ENCODE results near the gene COQ9. TPM values are rescaled to one million over a fixed set of nuclear protein-coding genes. Genes with fewer than 3 reads are reported as not detected.
A peak's percentile ranks its signal among the peaks of the same experiment; 100 is the strongest.

Gene COQ9
- total RNA-seq, 8 experiments from 2014 or later, result 39.9 to 114 (median 54.3) TPM

DNA sequence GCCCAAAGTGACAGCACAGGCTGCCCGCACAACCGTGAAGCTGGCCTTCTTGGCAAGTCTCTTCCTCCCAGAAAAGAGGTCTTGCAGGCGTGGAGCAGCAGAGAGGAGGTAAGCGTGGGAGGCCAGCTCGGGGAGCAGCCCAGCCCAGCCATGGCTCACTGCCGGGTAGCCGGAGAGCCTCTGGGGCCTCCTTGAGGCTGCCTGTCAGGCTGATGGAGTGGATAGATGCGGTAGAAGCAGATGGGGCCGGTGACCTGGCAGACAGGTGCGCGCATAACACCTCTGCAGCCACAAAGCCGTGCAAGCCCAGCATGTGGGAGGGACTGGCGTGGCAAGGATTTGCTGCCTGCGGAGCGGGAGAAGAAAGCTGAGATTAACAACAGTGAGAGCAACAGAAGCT is 56.1 kb downstream of the COQ9 start:
- 43 to 100% (median 54%) methylated on average over 1 to 5 of the region's 15 CpGs; no CpG with 5 or more reads in 2 of the 10 experiments for WGBS, 10 experiments
- Histone ChIP-seq H3K4me1 (replicated peaks in 1 of 2) (peaks cover 28 to 29% of the 10 kb centered on the region in 2 donors), H3K27ac (no peak overlapping the region), H3K4me3 (no peak overlapping the region)
- ATAC-seq (replicated peaks in 6 of 8), result peak in 6 of 8 experiments; percentile 17 to 76 (median 50)
- in situ Hi-C loops (cut with MboI; ENCODE audit: low pct_unique_long_range_greater_than_20kb in 2 of 9, low sequenced_read_pairs in 9 of 9, unreplicated experiment in 9 of 9), result loop anchor here in 2 of 9 experiments (25.0 kb wide), 1 partner anchor 191 kb away; no protein-coding TSS in a partner anchor

DNA sequence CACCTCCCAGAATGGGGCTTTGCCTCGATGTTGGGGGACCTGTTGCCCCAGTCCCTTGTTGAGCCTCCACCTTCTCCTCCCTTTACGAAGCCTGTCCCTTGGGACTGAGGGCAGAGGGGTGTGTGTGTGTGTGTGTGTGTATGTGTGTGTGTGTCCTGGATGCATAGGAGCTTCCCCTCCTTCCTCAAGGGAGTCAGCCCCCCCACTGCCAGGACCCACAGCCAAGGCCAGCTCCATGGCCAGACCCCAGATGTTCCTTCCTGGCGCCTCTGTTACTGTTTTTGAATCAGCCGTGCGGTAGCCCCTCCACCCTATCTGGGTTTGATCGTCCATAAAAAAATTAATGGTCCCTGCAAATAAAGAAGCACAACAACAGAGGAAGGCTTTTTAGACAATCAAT is 56.7 kb downstream of the COQ9 start:
- peak in 1 of 8 experiments; percentile 1 for ATAC-seq (replicated peaks in 6 of 8)
- no peak overlapping the region for H3K4me3 ChIP-seq
- H3K27ac ChIP-seq, result no peak overlapping the region
- peaks cover 29 to 30% of the 10 kb centered on the region in 2 donors for H3K4me1 ChIP-seq (replicated peaks in 1 of 2)
- in situ Hi-C loops (cut with MboI; ENCODE audit: low pct_unique_long_range_greater_than_20kb in 2 of 9, low sequenced_read_pairs in 9 of 9, unreplicated experiment in 9 of 9), result loop anchor here in 2 of 9 experiments (25.0 kb wide), 1 partner anchor 192 kb away; no protein-coding TSS in a partner anchor
- WGBS, 10 experiments, result 43 to 87% (median 66%) methylated on average over 1 to 4 of the region's 6 CpGs; no CpG with 5 or more reads in 4 of the 10 experiments

DNA sequence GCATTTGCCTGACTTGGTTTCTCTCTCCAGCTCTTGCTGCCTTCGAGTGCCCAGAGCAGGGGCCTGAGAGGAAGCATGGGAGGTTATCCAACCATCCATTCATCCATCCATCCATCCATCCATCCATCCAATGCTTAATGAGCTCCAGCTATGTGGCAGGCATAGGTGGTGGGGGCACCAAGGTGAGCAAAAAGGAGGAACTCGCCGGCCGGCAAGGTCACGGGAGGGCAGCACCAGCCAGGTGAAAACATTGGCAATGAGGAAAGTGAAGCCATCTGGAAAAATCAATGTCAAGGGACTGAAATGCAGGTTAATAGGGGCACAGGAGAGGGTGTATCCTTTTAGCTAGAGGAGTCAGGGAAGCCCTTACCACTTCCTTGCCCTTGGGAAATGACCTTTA is 57.2 kb downstream of the COQ9 start:
- in situ Hi-C loops (cut with MboI; ENCODE audit: low pct_unique_long_range_greater_than_20kb in 2 of 9, low sequenced_read_pairs in 9 of 9, unreplicated experiment in 9 of 9), result loop anchor here in 2 of 9 experiments (25.0 kb wide), 1 partner anchor 192 kb away; no protein-coding TSS in a partner anchor
- no peak overlapping the region for H3K27ac ChIP-seq
- no peak overlapping the region for H3K4me3 ChIP-seq
- WGBS, 10 experiments, result 57 to 93% (median 80%) methylated on average over 1 to 5 of the region's 5 CpGs; no CpG with 5 or more reads in 3 of the 10 experiments
- H3K4me1 ChIP-seq (replicated peaks in 1 of 2), result peaks cover 28 to 29% of the 10 kb centered on the region in 2 donors
- no peak for ATAC-seq (replicated peaks in 6 of 8)

DNA sequence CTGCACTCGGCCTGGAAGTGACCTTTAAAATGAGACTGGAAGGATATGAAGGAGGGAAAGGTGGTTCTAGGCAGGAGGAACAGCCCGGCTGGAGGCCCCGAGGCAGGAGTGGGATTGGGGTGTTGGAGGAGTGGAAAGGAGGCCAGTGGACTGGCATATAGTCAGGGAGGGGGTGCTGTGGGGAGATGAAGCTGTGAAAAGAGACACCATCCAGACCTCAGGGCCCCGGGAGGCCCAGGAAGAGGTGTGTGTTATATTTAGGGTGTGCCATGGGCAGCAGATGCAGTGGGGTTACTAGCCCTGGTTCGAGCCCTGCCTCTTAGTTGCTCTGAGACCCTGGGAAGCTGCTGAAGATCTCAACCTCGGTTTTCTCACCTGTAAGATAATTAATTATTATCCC is 57.9 kb downstream of the COQ9 start:
- H3K4me3 ChIP-seq, result no peak overlapping the region
- H3K27ac ChIP-seq, result no peak overlapping the region
- in situ Hi-C loops (cut with MboI; ENCODE audit: low pct_unique_long_range_greater_than_20kb in 2 of 9, low sequenced_read_pairs in 9 of 9, unreplicated experiment in 9 of 9), result loop anchor here in 2 of 9 experiments (25.0 kb wide), 1 partner anchor 193 kb away; no protein-coding TSS in a partner anchor
- H3K4me1 ChIP-seq (replicated peaks in 1 of 2), result peaks cover 28 to 29% of the 10 kb centered on the region in 2 donors
- ATAC-seq (replicated peaks in 6 of 8), result no peak
- 48 to 100% (median 81%) methylated on average over 1 to 6 of the region's 6 CpGs; no CpG with 5 or more reads in 5 of the 10 experiments for whole genome bisulfite sequencing, 10 experiments

DNA sequence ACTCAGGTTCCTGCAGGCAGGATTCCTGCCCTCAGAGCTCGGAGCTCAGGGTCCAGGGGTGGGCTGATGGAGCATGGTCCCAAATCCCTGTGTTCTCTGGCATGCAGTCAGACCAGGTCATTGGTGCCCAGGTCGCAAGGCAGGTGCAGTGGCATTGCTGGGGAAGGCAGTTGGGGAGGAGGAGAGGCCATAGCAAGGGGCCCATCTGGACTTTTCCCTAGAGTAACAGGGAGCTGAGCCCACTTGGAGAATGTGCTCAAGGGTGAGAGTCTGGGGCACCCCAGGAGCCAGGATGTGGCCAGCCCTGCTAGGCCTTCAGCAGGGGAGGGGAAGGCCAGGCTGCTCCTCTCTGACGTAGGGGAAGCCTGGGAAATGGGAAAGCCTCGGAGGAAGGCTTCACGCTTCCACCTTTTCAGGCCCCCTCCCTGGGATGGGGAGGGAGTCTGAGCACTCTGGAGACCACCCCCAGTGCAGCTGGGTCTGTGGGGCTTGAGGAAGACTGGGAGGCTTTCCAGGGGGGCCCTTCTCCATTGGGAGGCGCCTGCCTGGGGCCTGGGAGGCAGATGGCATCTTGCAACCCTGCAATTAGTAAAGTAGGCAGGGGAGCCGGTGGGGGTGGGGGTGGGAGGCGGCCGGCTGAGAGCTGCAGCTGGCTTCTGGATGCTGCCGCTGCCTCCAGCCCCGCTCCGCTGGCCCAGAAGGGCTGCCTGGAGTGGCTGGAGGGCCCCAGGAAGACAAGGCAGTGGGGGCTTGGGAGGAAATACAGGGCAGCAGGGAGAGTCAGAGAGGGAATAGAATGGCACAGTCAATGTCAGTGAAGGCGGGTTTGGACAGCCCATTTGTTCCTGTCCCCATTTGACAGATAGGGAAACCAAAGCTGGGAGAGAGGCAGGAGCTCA is 60.1 kb downstream of the COQ9 start:
- peak in 5 of 8 experiments; percentile 49 to 72 (median 63) for ATAC-seq (replicated peaks in 6 of 8)
- no peak overlapping the region for H3K27ac ChIP-seq
- no peak overlapping the region for H3K4me3 ChIP-seq
- in situ Hi-C loops (cut with MboI; ENCODE audit: low pct_unique_long_range_greater_than_20kb in 2 of 9, low sequenced_read_pairs in 9 of 9, unreplicated experiment in 9 of 9), result loop anchor here in 2 of 9 experiments (25.0 kb wide), 1 partner anchor 195 kb away; no protein-coding TSS in a partner anchor
- H3K4me1 ChIP-seq (replicated peaks in 1 of 2), result peaks cover 25 to 26% of the 10 kb centered on the region in 2 donors
- WGBS, 10 experiments, result 60 to 100% (median 75%) methylated on average over 1 to 4 of the region's 13 CpGs; no CpG with 5 or more reads in 4 of the 10 experiments

DNA sequence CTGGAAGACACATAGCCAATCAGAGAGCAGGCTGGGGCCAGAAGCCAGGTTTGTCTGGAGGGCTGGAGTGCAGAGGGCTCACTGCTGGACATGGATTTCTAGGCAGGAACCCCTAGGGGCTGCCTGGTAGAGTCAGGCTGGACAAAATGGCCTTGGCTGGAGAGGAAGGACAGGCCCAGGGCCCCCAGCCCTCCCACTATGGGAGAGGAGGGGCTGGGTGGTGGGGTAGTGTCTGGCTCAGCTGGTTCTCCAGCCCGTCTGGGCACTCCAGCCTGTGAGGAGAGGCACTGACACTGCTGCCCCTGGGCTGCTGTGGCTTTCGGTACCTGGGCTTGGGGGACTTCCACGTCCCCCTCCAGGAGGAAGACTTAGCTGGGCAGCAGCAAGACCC is 60.8 kb downstream of the COQ9 start:
- peak in 5 of 8 experiments; percentile 9 to 23 (median 15) for ATAC-seq (replicated peaks in 6 of 8)
- in situ Hi-C loops (cut with MboI; ENCODE audit: low pct_unique_long_range_greater_than_20kb in 2 of 9, low sequenced_read_pairs in 9 of 9, unreplicated experiment in 9 of 9), result loop anchor here in 2 of 9 experiments (25.0 kb wide), 1 partner anchor 196 kb away; no protein-coding TSS in a partner anchor
- Histone ChIP-seq H3K27ac (peak overlapping the region in 1 of 2 donors; percentile 44), H3K4me3 (no peak overlapping the region), H3K4me1 (replicated peaks in 1 of 2) (peaks cover 25 to 26% of the 10 kb centered on the region in 2 donors)
- WGBS, 10 experiments, result 0 to 100% methylated on average over 1 of the region's 3 CpGs; no CpG with 5 or more reads in 8 of the 10 experiments

DNA sequence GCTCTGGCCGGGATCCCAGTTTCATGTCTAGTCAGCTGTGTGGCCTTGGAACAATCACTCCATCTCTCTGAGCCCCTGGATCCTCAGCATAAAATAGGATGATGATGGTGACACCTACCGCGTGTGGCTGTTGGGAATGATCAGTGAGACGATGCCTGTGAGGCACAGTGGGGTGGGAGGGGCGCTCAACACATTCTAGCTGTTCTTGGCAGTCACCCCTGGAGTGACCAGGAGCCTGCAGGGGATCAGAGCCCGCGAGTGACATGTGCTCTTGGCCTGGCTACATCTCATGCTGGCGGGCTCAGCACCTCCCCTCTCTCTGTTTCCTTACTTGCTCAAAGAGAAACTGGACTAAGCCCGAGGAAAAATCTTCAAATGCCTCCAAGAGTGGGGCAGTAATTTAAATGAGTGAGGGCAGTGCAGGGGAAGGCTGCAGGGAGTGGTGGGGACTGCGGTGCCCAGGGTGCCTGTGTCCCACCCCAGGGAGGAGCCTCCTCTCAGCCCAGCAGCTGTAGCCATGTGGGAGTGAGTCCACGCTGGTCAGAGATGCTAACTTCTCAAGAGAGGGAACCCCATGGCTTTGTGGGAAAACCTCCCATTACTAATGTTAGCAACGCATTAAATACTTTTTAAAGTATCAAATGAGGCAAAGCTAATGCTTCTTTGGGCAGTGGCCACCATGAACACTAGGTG is 62.1 kb downstream of the COQ9 start:
- Histone ChIP-seq H3K27ac (no peak overlapping the region), H3K4me1 (replicated peaks in 1 of 2) (peaks cover 12 to 19% of the 10 kb centered on the region in 2 donors), H3K4me3 (no peak overlapping the region)
- ATAC-seq (replicated peaks in 6 of 8), result peak in 2 of 8 experiments; percentile 10 to 32
- in situ Hi-C loops (cut with MboI; ENCODE audit: low pct_unique_long_range_greater_than_20kb in 2 of 9, low sequenced_read_pairs in 9 of 9, unreplicated experiment in 9 of 9), result loop anchor here in 2 of 9 experiments (25.0 kb wide), 1 partner anchor 197 kb away; no protein-coding TSS in a partner anchor
- 45 to 100% (median 80%) methylated on average over 1 to 7 of the region's 12 CpGs; no CpG with 5 or more reads in 3 of the 10 experiments for WGBS, 10 experiments

DNA sequence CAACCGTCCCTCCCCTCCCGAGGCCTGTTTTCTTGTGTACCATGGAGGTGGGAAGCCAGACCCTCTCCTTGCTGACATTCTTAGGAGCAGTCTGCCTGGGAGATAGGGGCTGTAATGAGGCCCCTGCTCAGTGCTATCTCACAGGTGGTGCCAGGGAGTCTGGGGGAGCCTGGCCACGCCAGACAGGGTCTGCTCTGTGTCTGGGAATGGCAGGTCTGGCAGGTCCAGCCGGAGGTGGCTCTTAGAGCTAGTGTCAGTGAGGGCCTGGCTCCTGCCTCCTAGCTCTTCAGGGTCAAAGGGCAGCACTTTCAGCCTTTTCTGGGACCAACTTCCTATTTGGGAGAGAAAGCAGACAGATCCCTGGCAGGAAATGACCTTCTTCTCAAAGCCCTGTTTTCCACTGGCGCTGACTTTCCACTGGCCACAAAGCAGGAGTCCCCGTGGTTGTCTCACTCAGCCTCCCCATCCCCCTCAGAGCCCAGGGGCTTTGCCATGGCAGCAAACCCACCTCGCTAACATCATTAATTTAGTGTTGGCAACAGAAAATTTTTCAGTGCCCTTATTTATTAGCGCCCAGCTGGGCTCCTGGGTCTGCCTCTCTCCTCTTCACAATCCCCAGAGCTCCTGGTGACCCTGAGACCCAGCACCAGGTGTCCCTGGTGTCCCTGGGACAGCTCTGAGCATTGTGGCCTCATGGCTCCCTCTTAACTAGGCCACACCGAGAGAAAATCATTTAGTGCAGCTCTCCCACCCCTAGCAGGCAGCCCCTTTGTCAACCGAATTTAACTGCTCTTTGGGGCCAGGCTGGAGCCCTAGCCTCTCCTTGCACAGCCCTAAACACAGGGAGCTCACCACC is 63.0 kb downstream of the COQ9 start:
- WGBS, 10 experiments, result 54 to 80% (median 65%) methylated on average over 1 to 8 of the region's 10 CpGs; no CpG with 5 or more reads in 2 of the 10 experiments
- peak in 1 of 8 experiments; percentile 33 for ATAC-seq (replicated peaks in 6 of 8)

More for the DNA sequence above, 63.0 kb downstream of the COQ9 start:
- H3K27ac ChIP-seq, result no peak overlapping the region
- in situ Hi-C loops (cut with MboI; ENCODE audit: low pct_unique_long_range_greater_than_20kb in 2 of 9, low sequenced_read_pairs in 9 of 9, unreplicated experiment in 9 of 9), result loop anchor here in 2 of 9 experiments (25.0 kb wide), 1 partner anchor 198 kb away; no protein-coding TSS in a partner anchor
- H3K4me3 ChIP-seq, result no peak overlapping the region
- H3K4me1 ChIP-seq (replicated peaks in 1 of 2), result peaks cover 8 to 17% of the 10 kb centered on the region in 2 donors

Other genes with a start within 250 kb of the COQ9 start
- 10 to 100 TPM; 27.6 to 69.4 (median 41.7) TPM for gene ARL2BP, start 202.2 kb upstream of the COQ9 start, total RNA-seq
- 10 to 100 TPM in 2 of 8 experiments, 1 to 10 TPM in 6; 1.3 to 52.6 (median 1.6) TPM for gene PLLP, start 162.8 kb upstream of the COQ9 start, total RNA-seq
- under 1 TPM in 6 of 8 experiments, not detected in 2; 0.08 to 0.62 (median 0.25) TPM for gene CCL22, start 88.7 kb upstream of the COQ9 start, total RNA-seq
- 10 to 100 TPM in 2 of 8 experiments, 1 to 10 TPM in 6; 1.1 to 34.3 (median 3.6) TPM for gene CX3CL1, start 75.0 kb upstream of the COQ9 start, total RNA-seq
- gene CCL17, start 42.7 kb upstream of the COQ9 start, total RNA-seq, result not detected
- 10 to 100 TPM; 44.5 to 74.9 (median 58.4) TPM for gene CIAPIN1, start 94 bp upstream of the COQ9 start, total RNA-seq
- gene POLR2C, start 15.2 kb downstream of the COQ9 start, total RNA-seq, result 10 to 100 TPM; 49.4 to 82.9 (median 64.9) TPM
- gene DOK4, start 39.0 kb downstream of the COQ9 start, total RNA-seq, result 10 to 100 TPM; 11.3 to 34.8 (median 22.6) TPM
- gene CCDC102A, start 89.1 kb downstream of the COQ9 start, total RNA-seq, result 10 to 100 TPM in 2 of 8 experiments, 1 to 10 TPM in 6; 1.1 to 16.8 (median 6.2) TPM
- under 1 TPM in 6 of 8 experiments, not detected in 2; 0.04 to 0.71 (median 0.22) TPM for gene ADGRG5, start 95.2 kb downstream of the COQ9 start, total RNA-seq
- gene ADGRG1, start 181.2 kb downstream of the COQ9 start, total RNA-seq, result 10 to 100 TPM in 5 of 8 experiments, 1 to 10 TPM in 2, under 1 TPM in 1; 0.54 to 82.8 (median 48.8) TPM
- 1 to 10 TPM in 1 of 8 experiments, under 1 TPM in 5, not detected in 2; 0.10 to 1.1 (median 0.31) TPM for gene ADGRG3, start 220.8 kb downstream of the COQ9 start, total RNA-seq
- gene DRC7, start 247.3 kb downstream of the COQ9 start, total RNA-seq, result 1 to 10 TPM in 3 of 8 experiments, under 1 TPM in 4, not detected in 1; 0.49 to 7.4 (median 0.63) TPM

All from motor neuron (in vitro differentiated cells).